ENCODE measurements around the gene LAIR2.
"Not testable (repeated sequence)": the region's sequence is repeated elsewhere in the genome, so short reads cannot be mapped to it uniquely, and the experiment has no call there.

LAIR2 gene

DNA sequence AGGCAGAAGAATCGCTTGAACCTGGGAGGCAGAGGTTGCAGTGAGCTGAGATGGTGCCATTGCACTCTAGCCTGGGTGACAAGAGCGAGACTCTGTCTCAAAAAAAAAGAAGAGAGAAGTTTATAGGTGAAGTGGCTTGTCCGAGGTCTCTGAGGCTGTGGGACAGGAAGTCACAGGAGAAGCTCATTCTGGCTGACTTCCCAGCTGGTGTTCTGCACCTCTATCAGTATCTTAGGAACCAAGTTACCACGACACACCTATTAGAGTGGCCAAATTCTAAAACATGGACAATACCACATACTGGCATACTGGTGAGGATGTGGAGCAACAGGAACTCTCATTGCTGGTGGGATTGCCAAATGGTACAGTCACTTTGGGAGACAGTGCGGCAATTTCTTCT is 7.3 kb upstream of the LAIR2 start:
- DNase-seq, result not testable (repeated sequence)

DNA sequence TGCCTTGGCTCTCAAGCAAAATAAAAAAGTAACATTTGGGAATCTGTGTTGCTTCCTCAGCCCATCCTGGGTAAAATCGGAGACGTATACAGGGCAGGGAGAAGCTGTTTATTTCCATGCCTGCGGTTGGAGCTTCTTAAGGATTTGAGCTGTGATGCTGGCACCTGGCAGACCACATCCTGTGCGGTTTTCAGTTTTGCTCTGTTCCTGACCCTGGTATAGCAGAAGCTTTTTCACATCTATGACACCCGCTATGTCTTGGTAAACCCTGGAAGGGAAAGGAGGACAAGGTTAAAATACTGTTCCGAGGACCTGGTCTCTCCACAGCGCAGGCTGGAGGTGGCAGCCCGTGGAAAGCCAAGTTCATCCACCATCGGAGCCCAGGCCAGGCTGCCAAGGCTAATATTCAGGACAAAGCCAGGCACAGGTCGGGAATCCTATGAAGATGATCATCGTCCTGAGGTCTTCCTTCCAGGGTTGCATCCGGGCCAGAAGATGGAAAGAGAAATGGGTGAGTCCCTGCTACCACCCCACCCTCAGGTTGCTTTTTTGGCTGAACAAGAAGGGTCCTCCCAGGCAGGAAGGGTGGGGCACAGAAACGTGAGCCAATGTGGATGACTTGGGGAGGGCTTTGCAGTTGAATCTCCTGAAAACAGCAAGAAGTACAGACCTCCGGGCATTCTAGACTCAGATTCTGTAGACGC is 4.7 kb upstream of the LAIR2 start:
- DNase-seq, result not testable (repeated sequence)

DNA sequence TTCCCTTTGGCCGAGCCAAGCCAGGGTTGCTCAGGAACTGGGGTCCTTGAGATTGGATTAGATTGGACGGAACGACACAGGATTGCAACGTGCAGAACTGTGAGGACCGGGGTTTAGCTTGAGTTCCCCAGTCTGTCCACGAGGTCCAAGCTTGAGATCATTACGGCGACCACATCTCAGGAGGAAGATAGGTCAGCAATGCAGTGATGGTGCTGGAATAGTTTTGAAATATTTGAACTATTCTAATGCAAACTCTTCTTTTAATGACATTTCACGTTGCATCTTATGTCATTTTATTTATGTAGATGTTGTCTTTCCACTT is 4.2 kb upstream of the LAIR2 start:
- DNase-seq, result not testable (repeated sequence)

DNA sequence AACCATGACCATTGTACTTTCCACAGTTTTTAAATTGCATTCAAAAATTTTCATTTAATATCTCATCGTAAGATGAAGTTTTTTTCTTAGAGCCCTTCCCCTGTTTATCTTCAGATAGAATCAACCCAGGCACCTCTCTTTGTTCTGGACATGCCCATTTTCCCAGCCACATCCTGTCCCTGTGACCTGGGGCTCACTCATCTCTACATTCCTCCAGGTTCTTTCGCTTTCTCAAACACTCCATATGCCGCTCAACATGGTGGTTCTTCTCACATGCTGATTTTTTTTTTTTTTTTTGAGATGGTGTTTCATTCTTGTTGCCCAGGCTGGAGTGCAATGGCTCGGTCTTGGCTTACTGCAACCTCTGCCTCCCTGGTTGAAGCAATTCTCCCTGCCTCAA is 2.9 kb downstream of the LAIR2 start:
- DNase-seq, result not testable (repeated sequence)

DNA sequence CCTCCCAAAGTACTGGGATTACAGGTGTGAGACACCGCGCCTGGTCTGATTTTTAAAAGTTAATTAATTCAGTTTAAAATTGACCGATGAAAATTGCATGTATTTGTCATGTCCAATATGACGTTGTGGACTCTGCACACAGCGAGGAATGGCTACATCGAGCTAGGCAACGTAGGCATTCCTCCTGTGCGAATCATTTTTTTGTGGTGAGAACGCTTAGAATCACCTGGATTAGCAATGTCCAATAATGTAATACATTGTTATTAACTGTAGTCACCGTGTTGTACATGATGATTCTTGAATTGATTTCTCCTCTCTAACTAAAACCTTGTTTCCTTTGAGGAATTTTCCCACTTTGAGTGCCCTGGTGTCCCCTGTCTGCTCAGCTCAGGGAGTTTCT is 3.4 kb downstream of the LAIR2 start:
- no peak for DNase-seq

DNA sequence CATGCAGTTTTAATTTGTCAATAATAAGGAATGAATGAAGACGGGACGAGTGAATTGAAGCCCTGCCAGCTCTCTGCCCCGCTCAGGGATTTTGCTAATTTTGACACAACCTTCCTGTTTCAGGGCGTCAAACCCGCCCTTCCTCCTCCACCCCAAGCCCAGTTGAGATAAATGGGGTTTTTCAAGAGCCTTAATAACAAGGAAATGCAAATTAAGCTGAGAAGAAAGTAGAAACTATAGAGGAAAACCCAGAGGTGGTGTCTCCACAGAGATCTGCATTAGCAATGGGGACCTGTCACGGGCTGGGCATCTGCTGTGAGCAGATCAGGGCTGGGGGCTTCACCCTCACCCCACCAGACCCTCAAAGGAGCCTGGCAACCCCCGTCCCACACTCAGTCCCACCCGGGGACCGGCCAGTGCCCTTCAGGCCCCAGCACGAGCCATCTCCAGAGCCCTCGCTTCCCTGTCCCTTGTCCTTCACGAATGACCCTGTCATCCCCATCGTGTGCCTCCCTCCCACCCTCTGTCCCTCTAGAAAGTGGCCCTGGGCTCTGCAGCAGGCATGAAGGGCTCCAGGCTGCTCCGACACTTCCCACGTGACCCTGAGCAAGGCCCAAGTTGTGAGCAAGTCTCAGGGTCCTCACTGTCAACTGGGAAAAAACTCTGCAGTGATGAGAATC is 4.5 kb downstream of the LAIR2 start:
- DNase-seq, result not testable (repeated sequence)

DNA sequence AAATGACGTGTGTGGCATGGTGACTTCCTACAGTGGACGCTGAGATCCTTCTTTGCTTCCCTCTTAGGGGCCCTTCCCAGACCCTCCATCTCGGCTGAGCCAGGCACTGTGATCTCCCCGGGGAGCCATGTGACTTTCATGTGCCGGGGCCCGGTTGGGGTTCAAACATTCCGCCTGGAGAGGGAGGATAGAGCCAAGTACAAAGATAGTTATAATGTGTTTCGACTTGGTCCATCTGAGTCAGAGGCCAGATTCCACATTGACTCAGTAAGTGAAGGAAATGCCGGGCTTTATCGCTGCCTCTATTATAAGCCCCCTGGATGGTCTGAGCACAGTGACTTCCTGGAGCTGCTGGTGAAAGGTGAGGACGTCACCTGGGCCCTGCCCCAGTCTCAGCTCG is 5.2 kb downstream of the LAIR2 start:
- DNase-seq, result no peak

DNA sequence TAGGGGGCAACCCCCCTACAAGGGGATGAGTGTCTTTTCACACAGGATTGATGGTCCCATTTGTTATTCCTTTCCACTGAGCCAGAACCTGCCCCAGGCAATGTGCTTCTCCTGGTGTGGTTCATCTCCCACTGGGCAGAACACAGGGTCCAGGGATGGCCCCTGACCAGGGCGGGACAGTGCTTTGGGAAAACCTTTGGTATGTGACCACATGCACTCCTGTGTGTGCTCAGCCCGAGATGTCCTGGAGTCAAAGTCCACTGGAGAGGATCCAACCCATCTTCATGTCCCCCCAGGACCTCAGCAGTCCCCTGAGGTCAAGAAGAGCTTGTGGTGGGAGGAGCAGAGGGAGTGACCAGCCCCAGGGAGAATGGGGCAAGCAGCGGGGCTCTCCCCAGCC is 5.9 kb downstream of the LAIR2 start:
- DNase-seq, result not testable (repeated sequence)

DNA sequence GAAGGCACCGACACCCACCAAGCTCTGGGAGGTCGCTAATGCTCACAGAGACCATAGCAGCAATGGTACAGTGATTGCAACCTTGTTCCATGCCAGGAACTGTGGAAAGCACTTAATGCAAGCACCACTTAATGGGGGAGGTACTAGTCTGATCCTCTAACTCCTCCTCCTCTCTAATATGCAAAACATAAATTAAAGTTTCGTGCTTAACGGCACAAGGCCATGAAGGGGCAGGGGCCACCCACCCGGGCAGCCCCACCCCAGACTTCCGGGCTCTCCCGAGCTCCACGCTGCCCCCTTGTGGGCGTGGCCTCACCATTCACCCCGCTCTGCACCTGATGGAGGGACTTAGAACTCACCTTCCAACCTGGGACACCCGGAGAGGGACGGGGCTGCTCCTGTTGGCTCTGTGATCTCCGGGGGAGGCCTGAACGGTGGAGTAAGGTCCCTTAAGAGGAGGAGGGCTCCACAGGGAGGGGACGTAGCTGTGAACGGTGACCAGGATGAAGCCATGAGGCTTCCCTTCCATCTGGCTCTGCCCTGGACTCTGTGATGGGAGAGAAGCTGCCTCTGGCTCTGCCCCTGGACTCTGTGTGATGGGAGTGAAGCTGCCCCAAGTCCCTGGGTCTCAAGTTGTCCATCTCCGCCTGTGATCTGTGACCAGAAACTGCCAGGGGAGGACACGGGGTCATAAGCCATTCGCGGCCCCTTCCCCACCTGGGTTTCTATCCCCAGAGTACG is 6.7 kb downstream of the LAIR2 start:
- DNase-seq, result not testable (repeated sequence)

DNA sequence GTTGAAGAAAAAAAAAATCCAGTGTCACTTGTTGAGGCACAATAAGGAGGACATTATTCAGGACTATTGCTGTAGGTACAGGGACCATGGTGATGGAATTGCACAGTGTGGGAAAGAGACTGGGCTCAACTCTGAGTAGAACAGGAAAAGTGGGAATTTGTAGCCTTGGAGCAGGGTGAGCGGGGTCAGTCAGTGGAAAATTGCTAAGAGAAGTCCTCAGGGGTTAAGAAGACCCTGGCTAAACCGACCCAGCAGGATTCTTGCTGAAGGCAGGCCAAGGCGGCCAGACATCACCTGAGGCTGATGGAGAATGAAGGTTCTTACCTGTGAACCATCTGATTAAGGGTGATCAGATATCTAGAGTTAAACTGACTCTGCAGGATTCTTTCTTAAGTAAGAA is 12.5 kb downstream of the LAIR2 start:
- no peak for DNase-seq

DNA sequence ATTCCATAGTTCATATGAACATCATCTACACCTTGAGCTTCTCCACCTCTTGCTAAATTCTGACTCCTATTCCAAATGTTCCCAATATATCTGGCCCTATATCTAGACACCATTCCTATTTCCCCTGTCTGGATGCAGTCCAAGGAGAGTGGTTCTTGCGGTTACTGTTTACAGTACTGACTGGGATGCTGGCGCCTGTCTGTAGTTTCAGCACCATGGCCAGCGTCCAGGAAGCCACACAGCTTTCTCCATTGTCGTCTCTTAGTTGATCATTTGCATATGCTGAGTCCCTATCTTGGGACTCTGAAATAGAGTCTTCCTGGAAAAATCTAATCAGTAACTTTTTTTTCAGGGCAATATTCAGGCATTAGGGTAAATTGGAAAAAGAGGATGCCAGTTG is 14.9 kb downstream of the LAIR2 start:
- DNase-seq, result no peak

DNA sequence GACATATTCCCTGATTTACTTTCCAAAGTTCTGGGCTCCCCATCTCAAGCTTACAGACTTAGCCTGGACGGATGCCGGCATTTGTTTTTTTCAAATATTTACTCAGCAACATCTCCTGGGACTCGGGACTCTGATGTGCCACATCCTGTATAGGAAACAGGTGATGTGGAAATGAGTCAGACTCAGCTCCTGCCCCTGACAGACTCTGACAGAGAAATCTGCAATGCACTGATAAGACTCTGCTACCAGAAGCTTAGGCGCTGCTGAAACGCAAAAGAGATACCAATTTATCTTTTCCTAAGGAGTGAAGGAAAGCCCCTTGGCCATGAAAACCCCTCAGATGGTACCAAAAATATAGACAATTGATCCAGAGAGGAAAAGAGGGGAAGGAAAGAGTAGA is 16.2 kb downstream of the LAIR2 start:
- DNase-seq, result no peak

DNA sequence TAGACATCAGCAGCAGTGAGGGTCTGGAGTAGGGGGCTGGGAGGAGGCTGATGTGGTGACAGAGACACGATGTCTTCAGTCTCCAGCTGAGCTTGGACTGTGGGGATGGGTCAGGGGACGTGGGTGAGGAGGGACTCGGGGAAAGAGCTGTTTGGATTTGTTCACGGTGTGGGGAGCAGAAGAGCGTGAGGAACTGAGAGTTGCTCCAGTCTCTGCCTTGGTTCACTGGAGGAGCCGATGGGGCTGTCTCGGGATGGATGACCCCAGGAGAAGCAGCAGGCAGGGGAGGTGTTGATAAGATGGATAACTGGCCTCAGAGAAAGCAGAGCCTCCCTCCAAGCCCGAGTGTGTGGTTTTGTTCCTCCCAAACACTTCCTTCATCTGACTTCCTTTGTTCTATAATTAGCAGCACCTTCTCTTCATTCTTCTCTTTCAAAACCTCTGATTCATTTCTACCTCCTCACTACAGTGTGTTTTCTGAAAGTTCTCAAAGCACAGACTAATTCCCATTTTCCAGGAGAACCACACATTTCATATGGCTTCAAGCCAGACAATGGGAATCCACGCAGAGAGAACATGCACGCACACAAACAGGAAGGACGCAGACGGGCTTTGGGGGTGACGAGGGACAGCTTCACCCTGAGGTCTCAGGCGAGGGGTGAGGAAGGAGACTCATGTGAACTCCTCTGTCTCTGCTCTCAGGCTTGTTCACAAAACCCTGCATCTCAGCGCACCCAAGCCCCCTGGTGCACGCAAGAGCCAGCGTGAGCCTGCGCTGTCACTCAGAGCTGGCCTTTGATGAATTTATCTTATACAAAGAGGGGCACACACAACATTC is 18.6 kb downstream of the LAIR2 start:
- DNase-seq, result no peak

DNA sequence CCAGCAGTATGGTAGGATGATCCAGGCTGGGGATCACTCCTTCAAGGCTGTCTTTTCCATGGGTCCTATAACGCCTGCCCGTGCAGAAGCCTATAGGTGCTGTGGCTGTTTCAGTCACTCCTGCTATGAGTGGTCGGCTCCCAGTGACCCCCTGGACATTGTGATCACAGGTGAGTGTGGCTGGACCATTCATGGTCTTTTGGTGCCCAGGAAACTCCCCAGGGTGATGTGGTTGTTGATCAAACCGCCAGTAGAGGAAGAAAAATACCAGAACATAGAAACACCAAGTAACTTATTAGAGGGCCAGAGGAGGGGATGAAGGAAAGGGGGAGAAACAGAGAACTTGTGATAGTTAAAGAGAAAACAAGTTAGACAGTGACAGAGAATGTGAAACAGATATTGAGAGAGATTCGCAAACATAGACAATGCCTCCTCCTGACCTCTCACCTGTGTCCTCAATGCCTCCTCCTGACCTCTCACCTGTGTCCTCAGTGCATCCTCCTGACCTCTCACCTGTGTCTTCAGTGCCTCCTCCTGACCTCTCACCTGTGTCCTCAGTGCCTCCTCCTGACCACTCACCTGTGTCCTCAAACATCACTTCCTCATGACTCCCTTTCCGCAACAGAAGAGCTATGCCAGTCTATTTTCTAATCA is 19.4 kb downstream of the LAIR2 start:
- no peak for DNase-seq

DNA sequence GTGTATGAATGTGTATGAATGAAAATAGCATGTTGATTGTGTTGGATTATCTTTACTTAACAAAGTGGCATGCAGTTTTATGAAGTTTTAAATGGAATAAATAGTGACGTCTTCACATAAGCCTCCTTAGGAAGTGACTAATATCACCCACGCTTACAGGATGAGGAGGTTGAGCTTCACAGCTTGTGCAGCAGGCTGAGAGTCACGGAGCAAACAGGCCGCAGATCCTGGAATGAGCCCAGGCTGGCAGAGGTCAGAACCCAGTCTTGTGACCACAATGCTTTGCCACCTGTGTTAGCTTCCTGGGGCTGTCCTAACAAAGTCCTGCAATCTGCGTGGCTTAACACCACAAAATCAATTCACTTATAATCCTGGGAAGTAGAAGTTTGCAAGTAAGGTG is 20.8 kb downstream of the LAIR2 start:
- DNase-seq, result no peak

DNA sequence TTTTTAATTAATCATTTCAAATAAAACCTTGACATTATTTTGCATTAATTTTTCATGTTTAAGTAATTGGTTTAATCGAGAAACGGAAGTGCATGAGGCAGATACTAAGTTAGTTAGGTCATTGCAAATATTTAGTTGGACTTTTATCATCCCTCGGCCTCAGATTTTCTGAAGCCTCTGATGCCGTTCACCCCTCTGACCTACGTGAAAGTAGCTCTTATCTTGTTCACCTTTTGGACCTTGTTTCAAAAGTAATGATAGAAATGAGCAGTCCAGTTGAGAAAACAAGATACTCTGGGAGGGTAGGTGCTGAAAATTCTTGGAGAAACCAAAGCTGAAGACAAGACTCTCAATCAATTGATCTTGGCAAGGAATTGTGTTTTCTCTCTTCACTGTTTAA is 23.0 kb downstream of the LAIR2 start:
- DNase-seq, result no peak

DNA sequence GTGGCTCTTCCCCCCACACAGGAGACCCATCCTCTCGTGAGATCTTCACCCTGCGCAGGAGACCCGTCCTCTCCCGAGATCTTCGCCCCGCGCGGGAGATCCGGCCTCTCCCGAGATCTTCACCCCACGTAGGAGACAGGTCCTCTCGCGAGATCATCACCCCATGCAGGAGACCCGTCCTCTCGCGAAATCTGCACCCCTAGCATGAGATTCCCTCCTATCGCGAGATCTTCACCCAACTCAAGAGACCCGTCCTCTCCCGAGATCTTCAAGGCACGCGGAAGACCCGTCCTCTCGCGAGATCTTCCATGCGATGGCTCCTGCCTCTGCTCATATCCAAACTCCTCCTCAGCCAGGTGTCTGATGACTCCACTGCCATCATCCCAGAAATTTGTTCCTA is 24.3 kb downstream of the LAIR2 start:
- no peak for DNase-seq

DNA sequence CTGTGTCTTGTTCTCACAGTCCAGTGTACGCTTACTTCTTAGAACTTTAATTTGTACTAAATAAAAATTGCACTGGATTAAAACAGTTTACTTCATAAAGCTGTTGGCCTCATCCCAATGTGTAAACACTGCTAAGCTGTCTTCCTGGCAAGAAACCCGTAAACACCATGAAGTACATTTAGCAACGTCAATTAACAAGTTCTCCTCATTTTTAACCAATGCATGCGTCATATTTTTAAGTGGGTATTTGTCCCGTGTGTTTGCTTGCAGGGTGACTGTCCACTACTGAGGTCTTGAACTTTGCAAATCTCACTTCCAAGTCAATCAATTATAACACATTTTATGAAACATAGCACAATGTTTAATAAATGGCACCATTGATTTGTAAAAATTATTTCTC is 28.2 kb downstream of the LAIR2 start:
- DNase-seq, result no peak

DNA sequence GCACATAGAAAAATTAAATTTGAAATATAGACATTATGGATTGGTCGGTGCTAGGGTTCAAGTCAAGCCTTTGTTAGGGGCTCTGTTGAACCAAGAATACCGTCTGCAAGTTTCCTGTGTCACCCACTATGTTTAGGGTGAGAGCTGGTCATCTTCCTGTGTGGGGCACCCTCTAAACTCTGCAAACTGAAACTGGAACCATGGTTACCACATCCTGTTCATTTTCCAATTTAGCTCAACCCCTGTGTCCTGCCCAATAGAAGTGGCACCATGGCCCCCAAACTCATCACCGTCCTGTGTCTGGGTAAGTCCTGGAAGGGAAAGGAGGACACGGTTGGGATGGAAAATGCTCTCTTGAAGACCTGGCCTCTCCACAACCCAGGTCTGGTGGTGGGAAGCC is 29.9 kb downstream of the LAIR2 start:
- DNase-seq, result no peak

DNA sequence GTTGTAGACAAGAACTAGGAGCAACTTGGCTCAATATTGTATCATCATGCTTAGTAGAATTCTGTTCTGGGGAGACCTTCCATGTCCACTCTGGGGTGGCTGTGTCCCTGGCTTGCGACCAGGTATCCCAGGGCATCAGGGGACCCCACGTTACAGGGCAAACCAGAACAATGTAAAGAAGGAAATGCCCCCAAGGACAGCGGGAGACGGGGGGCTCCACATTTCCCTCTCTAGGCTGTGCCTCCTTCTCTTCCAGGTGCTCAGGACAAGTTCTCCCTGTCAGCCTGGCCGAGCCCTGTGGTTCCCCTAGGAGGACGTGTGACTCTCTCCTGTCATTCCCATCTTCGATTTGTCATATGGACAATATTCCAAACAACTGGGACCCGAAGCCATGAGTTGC is 30.8 kb downstream of the LAIR2 start:
- no peak for DNase-seq

DNA sequence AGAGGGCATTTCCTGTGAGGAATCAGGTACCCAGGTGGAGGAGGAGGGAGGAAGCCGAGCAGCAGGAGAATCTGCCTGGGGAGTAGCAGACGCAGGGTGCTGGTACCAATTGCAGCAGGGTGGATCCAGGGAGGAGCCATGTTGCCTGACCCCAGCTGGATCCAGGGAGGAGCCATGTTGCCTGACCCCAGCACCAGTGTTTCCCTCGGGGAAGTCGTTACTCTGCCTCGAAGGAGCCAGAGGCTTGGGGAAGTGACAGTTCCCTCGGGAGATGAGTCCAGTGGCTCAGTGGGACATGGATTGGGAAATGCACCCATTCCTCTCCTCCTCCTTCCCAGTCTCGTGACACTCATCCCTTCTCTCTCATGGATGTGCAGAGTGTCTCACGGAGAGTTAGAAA is 31.5 kb downstream of the LAIR2 start:
- DNase-seq, result no peak

DNA sequence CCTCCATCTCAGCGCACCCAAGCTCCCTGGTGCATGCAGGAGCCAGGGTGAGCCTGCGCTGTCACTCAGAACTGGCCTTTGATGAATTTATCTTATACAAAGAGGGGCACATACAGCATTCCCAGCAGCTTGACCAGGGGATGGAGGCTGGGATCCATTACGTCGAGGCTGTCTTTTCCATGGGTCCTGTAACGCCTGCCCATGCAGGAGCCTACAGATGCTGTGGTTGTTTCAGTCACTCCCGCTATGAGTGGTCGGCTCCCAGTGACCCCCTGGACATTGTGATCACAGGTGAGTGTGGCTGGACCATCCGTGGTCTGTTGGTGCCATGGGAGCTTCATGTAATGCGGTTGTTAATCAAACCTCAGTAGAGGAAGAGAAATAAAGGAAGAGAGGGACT is 33.0 kb downstream of the LAIR2 start:
- DNase-seq, result no peak

DNA sequence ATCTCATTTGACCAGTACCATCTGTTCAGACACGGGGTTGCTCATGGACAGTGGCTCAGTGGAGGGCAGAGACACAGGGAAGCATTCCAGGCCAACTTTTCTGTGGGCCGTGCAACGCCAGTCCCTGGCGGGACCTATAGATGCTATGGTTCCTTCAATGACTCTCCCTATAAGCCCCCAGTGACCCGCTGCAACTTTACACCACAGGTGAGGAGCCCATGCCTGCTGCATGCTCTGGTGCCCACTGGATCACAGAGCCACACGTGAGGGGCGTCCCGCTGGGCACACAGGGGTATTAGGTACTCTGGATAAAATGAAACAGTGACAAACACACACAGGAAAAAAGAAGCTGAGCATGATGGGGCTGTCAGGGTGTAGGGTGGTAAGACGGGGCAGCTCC is 34.3 kb downstream of the LAIR2 start:
- no peak for DNase-seq

Data from NCI-H446 treated with DMSO at 0.1 percent for 48 hours (cell line).